Testis (tissue), 3 donors: ENCODE data around the gene DBP. TPM values are rescaled to one million over a fixed set of nuclear protein-coding genes. Genes with fewer than 3 reads are reported as not detected.

Experiments
- DNase-seq: peaks from one replicate; pipeline ENCODE4 v3.0.0-alpha.2; 2019
- H3K27ac ChIP-seq, 2 donors: fragments of 200-600 bp; sonication (generic); one replicate each; pipeline ENCODE4 v1.5.1; 2019
- H3K27me3 ChIP-seq: fragments of 200-600 bp; sonication (generic); one replicate; pipeline ENCODE4 v1.5.1; 2019
- H3K36me3 ChIP-seq: fragments of 200-600 bp; sonication (generic); one replicate; pipeline ENCODE4 v1.5.1; 2017; ENCODE audit warnings: low read depth; ENCODE audit errors: missing control alignments
- H3K4me1 ChIP-seq: fragments of 200-600 bp; sonication (generic); one replicate; pipeline ENCODE4 v1.5.1; 2019
- H3K4me3 ChIP-seq, 2 donors: fragments of 200-600 bp; sonication (generic); one replicate each; pipeline ENCODE4 v1.5.1; 2017 to 2019
- H3K9me3 ChIP-seq: fragments of 200-600 bp; sonication (generic); one replicate; pipeline ENCODE4 v1.5.1; 2017
- POLR2A ChIP-seq: fragments of 450-650 bp; IDR thresholded peaks from one replicate; pipeline ENCODE4 v1.6.1; 2017; ENCODE audit warnings: antibody characterized with exemption, mild to moderate bottlenecking, moderate library complexity
- WGBS, 2 donors: methylation state at CpG; one replicate each; pipeline ENCODE4 v1.1.5; 2018; 5-methylcytosine and 5-hydroxymethylcytosine counted together
- intact Hi-C: fragments of 100-400 bp; cut with DNase I; formaldehyde crosslinking; loops from one replicate; pipeline ENCODE4 v1.15.1; 2023; ENCODE audit warnings: low total_unique reads
- polyA plus RNA-seq: library from polyadenylated mRNA; stranded (reverse); fragments of 350-450 nt; fragmentation: Illumina TruSeq; extraction: RNeasy Lipid Tissue Mini Kit (QIAGEN cat#74804); gene quantifications from one replicate; pipeline ENCODE4 v1.2.3, GENCODE V29; 2014; ENCODE audit warnings: low read depth, low replicate concordance; ENCODE audit not compliant: insufficient read depth
- total RNA-seq, 2 donors: library from RNA; depleted of rRNA; stranded (reverse); fragments of >200 nt; gene quantifications; one replicate each; pipeline ENCODE4 v1.2.3, GENCODE V29; 2016
- TF ChIP-seq, protein P1 (sequence below), 3 experiments: fragments of 450-650 bp in 2 of 3; fragments of 200-600 bp in 1 of 3; sonication (generic) in 1 of 3; IDR thresholded peaks; one replicate each; pipeline ENCODE4 v1.5.1; 2016 to 2019; ENCODE audit warnings: antibody characterized with exemption in 3 of 3, mild to moderate bottlenecking in 2 of 3, moderate library complexity in 1 of 3

The DBP gene
- total and polyA plus RNA-seq, 3 donors from 2014 or later: 30.4 to 51.0 (median 48.9) TPM

DNA sequence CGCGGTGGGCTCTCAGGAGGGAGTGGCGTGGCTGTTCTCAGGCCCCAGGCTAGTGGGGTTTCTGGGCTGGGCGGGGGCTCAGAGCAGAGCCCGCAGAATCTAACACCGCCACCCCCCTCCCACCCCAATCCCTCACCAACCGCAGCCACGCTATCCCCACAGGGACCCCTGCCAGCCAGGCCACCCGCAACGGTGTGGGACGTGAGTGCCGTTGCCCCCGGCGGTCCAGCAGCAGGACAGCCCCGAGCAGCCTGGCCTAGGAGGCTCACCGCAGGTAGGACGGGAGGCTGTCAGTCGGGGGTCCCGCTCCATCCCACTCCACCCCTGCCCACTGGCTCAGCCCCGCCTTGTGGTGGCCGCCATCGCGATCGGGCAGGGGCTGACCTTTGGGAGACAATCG is 35.8 kb upstream of the DBP start, which contains the start of gene NTN5:
TSS of gene NTN5 (minus strand) at position 24 of the 400 bp plus-strand sequence. CDS start 2,031 bp downstream, outside the sequence.
- TF ChIP-seq, protein P1, sequence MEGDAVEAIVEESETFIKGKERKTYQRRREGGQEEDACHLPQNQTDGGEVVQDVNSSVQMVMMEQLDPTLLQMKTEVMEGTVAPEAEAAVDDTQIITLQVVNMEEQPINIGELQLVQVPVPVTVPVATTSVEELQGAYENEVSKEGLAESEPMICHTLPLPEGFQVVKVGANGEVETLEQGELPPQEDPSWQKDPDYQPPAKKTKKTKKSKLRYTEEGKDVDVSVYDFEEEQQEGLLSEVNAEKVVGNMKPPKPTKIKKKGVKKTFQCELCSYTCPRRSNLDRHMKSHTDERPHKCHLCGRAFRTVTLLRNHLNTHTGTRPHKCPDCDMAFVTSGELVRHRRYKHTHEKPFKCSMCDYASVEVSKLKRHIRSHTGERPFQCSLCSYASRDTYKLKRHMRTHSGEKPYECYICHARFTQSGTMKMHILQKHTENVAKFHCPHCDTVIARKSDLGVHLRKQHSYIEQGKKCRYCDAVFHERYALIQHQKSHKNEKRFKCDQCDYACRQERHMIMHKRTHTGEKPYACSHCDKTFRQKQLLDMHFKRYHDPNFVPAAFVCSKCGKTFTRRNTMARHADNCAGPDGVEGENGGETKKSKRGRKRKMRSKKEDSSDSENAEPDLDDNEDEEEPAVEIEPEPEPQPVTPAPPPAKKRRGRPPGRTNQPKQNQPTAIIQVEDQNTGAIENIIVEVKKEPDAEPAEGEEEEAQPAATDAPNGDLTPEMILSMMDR (IDR thresholded peaks at IDR 0.05): no peak
- no peak for TF ChIP-seq POLR2A
- Histone ChIP-seq H3K4me1 (peaks cover 15% of the 10 kb centered on the region), H3K27me3 (no peaks in the 10 kb centered on the region), H3K4me3 (no peak within 1 kb of the TSS), H3K36me3 (no peaks in the 10 kb centered on the region), H3K9me3 (no peaks in the 10 kb centered on the region), H3K27ac (no peak within 1 kb of the TSS)
- intact Hi-C loops: no loop called here
- 89 to 91% methylated on average over 11 to 17 of the region's 25 CpGs for WGBS, 2 donors
- DNase-seq: no peak

DNA sequence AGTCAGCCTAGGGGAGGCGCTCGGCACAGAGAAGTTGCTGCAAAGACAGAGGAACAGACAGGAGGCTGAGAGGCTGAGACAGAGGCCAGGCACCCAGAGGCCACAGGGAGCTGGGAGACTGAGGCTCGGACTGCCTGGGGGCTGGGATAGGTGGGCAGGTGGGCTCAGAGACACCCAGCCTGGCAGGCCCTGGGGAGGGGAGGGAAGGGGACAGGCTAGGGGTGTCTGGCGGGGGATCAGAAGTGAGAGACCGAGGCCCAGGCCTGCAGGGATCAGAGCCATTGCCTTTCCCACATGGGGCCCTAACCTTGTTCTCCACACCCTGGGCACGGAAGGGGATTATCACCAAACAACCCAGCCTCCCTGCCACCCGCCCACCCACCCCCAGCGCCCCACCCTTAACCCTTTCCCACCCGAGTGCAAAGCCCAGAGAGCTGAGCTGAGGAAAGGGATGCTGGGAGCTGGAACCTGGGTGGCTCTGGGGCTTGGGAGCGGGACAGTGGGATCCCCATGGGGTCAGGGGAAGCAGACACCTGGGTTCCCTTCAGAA is 34.3 kb upstream of the DBP start:
- TF ChIP-seq, protein P1 (IDR thresholded peaks at IDR 0.05): no peak
- Histone ChIP-seq H3K27me3 (no peaks in the 10 kb centered on the region), H3K36me3 (no peaks in the 10 kb centered on the region), H3K9me3 (no peaks in the 10 kb centered on the region), H3K4me3 (no peak overlapping the region), H3K27ac (no peak overlapping the region), H3K4me1 (peaks cover 15% of the 10 kb centered on the region)
- WGBS, 2 donors: 76 to 85% methylated on average over 5 to 10 of the region's 10 CpGs
- DNase-seq: no peak
- intact Hi-C loops: no loop called here

DNA sequence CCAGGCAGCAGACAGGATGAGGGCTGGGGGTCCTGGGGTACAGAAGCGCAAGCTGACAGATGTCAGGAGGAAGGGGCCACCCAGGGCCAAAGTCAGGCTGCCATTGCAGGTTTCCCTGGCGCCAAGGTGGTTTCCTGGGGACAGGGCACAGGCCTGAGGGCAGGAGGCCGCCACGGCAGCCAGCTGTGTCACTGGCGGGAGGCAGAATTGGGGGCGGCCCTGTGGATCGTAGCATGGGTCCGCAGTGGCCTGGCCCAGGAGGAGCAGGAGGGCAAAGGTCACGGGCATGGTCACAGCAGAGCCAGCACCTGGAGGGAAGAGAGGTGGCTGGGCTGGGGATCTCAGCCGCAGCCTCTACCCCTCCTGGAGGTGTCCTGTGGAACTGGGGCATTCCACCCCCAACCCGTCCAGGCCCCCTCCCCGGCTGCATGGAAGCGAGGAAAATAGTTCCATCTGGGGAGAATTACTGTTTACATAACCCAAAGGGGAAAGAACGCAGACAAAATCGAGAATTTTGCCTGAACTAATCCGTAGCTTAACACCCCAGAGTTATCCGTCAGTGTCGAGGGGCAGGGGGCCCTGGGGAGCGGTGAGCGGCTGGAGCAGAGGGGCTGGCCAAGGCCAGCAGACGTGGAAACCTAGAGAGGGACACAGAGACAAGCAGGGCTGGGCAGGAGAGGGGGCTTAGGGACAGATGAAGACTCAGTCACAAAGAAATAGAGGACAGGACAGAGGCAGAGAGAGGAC is 33.7 kb upstream of the DBP start:
- DNase-seq: no peak
- Histone ChIP-seq H3K4me3 (no peak overlapping the region), H3K27ac (no peak overlapping the region), H3K4me1 (peaks cover 15% of the 10 kb centered on the region), H3K27me3 (no peaks in the 10 kb centered on the region), H3K36me3 (no peaks in the 10 kb centered on the region), H3K9me3 (no peaks in the 10 kb centered on the region)
- WGBS, 2 donors: 70 to 78% methylated on average over 16 to 20 of the region's 21 CpGs
- TF ChIP-seq POLR2A: no peak
- TF ChIP-seq, protein P1 (IDR thresholded peaks at IDR 0.05): no peak
- intact Hi-C loops: no loop called here

DNA sequence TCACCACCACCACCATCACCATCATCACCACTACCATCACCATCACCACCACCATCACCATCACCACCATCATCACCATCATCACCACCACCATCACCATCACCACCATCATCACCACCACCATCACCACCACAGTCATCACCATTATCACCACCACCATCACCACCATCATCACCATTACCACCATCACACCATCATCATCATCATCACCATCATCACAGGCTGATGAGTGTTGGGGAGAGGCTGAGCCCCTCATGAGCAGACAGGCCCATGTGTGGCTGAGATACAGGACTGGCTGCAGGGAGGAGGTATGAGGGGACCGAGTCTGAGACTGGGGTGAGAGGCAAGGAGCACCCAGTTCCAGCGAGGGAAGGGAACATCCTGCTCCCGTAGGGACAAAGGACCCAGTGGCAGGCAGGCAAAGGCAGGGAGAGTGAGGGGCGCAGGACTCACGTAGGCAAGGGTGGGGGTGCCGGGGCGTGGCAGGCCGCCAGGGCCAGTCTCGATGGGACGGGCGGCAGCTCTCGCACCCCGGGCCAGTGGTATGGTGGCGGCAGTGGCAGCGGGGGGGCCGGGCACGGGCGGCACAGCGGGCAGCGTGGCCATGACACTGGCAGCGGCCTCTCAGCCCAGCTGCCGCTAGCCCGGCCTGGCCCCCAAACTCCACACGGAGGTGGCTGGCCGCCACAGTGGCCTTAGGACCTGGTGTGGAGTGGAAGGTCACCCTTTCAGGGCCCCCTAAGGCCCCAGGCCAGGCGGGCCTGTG is 32.9 kb upstream of the DBP start:
- WGBS, 2 donors: 91 to 94% methylated on average over 19 to 26 of the region's 26 CpGs
- H3K4me1 ChIP-seq: peaks cover 7% of the 10 kb centered on the region

More for the DNA sequence above, 32.9 kb upstream of the DBP start:
- intact Hi-C loops: no loop called here
- Histone ChIP-seq H3K4me3 (no peak overlapping the region), H3K36me3 (no peaks in the 10 kb centered on the region), H3K27ac (no peak overlapping the region), H3K9me3 (no peaks in the 10 kb centered on the region), H3K27me3 (no peaks in the 10 kb centered on the region)
- DNase-seq: no peak
- TF ChIP-seq POLR2A: no peak
- TF ChIP-seq, protein P1 (IDR thresholded peaks at IDR 0.05): no peak
